Activated CD4-positive, alpha-beta T cell treated with anti-CD3 and anti-CD28 coated beads, Interleukin-2, amount 50 U/mL, for 16 hours (primary cell): ENCODE measurements around the gene PSEN1.
A peak's percentile ranks its signal among the peaks of the same experiment; 100 is the strongest.
"Not testable (repeated sequence)": the region's sequence is repeated elsewhere in the genome, so short reads cannot be mapped to it uniquely, and the experiment has no call there.

Experiments used
- DNase-seq: peaks from one replicate; pipeline ENCODE4 v3.0.0-alpha.2; 2020

The PSEN1 gene

GRCh38 chr14:73167727-73168126 lies 31.4 kb downstream of the PSEN1 start:
- no peak for DNase-seq

- no peak for DNase-seq
Observed at GRCh38 chr14:73168274-73168673, 32.0 kb downstream of the PSEN1 start.

- no peak for DNase-seq
Observed at GRCh38 chr14:73168691-73169090, 32.4 kb downstream of the PSEN1 start.

- not testable (repeated sequence) for DNase-seq
Observed at GRCh38 chr14:73169855-73170254, 33.5 kb downstream of the PSEN1 start.

GRCh38 chr14:73170686-73171085 lies 34.4 kb downstream of the PSEN1 start:
- no peak for DNase-seq

- no peak for DNase-seq
Observed at GRCh38 chr14:73172500-73172899, 36.2 kb downstream of the PSEN1 start.

- peak; percentile 35 for DNase-seq
Observed at GRCh38 chr14:73173092-73173735, 36.9 kb downstream of the PSEN1 start.

GRCh38 chr14:73176685-73177084 lies 40.4 kb downstream of the PSEN1 start:
- DNase-seq: no peak

GRCh38 chr14:73180385-73180805 lies 44.1 kb downstream of the PSEN1 start:
- peak; percentile 56 for DNase-seq

GRCh38 chr14:73180969-73181368 lies 44.7 kb downstream of the PSEN1 start:
- DNase-seq: not testable (repeated sequence)

- no peak for DNase-seq
Observed at GRCh38 chr14:73188501-73188911, 52.2 kb downstream of the PSEN1 start.

GRCh38 chr14:73189651-73190050 lies 53.3 kb downstream of the PSEN1 start:
- no peak for DNase-seq

- no peak for DNase-seq
Observed at GRCh38 chr14:73191441-73191840, 55.1 kb downstream of the PSEN1 start.

- DNase-seq: not testable (repeated sequence)
Observed at GRCh38 chr14:73194306-73194705, 58.0 kb downstream of the PSEN1 start.

GRCh38 chr14:73198253-73198652 lies 61.9 kb downstream of the PSEN1 start:
- DNase-seq: no peak

- no peak for DNase-seq
Observed at GRCh38 chr14:73203527-73203926, 67.2 kb downstream of the PSEN1 start.

- DNase-seq: no peak
Observed at GRCh38 chr14:73207615-73208014, 71.3 kb downstream of the PSEN1 start.

GRCh38 chr14:73208390-73208789 lies 72.1 kb downstream of the PSEN1 start:
- no peak for DNase-seq

- DNase-seq: no peak
Observed at GRCh38 chr14:73208846-73209245, 72.5 kb downstream of the PSEN1 start.

- DNase-seq: no peak
Observed at GRCh38 chr14:73209953-73210352, 73.6 kb downstream of the PSEN1 start.

- DNase-seq: no peak
Observed at GRCh38 chr14:73211251-73212040, 75.1 kb downstream of the PSEN1 start.

GRCh38 chr14:73216030-73216429 lies 79.7 kb downstream of the PSEN1 start:
- DNase-seq: no peak

GRCh38 chr14:73217411-73217810 lies 81.1 kb downstream of the PSEN1 start:
- no peak for DNase-seq

- DNase-seq: no peak
Observed at GRCh38 chr14:73220061-73220460, 83.8 kb downstream of the PSEN1 start.

- DNase-seq: no peak
Observed at GRCh38 chr14:73220634-73221033, 84.3 kb downstream of the PSEN1 start.
